WTC11 (cell line): ENCODE data around the gene ZNF407.

ENCODE experiments used
- AFF4 ChIP-seq: sonication (generic); formaldehyde crosslinking; IDR thresholded peaks from 2 replicates; pipeline ENCODE4 v1.8.1; 2023; ENCODE audit warnings: mild to moderate bottlenecking, missing genetic modification reagents, borderline replicate concordance
- TF ChIP-seq, protein P1 (sequence below): fragments of 200-600 bp; IDR thresholded peaks from 2 replicates; pipeline ENCODE4 v1.8.0; 2022; ENCODE audit warnings: antibody characterized with exemption
- TF ChIP-seq, protein P2 (sequence below): sonication (generic); formaldehyde crosslinking; IDR thresholded peaks from 2 replicates; pipeline ENCODE4 v1.8.0; 2022; ENCODE audit warnings: missing genetic modification reagents

- no peak for TF ChIP-seq AFF4 (CRISPR knock-in tag)
- TF ChIP-seq, protein P1, sequence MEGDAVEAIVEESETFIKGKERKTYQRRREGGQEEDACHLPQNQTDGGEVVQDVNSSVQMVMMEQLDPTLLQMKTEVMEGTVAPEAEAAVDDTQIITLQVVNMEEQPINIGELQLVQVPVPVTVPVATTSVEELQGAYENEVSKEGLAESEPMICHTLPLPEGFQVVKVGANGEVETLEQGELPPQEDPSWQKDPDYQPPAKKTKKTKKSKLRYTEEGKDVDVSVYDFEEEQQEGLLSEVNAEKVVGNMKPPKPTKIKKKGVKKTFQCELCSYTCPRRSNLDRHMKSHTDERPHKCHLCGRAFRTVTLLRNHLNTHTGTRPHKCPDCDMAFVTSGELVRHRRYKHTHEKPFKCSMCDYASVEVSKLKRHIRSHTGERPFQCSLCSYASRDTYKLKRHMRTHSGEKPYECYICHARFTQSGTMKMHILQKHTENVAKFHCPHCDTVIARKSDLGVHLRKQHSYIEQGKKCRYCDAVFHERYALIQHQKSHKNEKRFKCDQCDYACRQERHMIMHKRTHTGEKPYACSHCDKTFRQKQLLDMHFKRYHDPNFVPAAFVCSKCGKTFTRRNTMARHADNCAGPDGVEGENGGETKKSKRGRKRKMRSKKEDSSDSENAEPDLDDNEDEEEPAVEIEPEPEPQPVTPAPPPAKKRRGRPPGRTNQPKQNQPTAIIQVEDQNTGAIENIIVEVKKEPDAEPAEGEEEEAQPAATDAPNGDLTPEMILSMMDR, result no peak
- TF ChIP-seq, protein P2, sequence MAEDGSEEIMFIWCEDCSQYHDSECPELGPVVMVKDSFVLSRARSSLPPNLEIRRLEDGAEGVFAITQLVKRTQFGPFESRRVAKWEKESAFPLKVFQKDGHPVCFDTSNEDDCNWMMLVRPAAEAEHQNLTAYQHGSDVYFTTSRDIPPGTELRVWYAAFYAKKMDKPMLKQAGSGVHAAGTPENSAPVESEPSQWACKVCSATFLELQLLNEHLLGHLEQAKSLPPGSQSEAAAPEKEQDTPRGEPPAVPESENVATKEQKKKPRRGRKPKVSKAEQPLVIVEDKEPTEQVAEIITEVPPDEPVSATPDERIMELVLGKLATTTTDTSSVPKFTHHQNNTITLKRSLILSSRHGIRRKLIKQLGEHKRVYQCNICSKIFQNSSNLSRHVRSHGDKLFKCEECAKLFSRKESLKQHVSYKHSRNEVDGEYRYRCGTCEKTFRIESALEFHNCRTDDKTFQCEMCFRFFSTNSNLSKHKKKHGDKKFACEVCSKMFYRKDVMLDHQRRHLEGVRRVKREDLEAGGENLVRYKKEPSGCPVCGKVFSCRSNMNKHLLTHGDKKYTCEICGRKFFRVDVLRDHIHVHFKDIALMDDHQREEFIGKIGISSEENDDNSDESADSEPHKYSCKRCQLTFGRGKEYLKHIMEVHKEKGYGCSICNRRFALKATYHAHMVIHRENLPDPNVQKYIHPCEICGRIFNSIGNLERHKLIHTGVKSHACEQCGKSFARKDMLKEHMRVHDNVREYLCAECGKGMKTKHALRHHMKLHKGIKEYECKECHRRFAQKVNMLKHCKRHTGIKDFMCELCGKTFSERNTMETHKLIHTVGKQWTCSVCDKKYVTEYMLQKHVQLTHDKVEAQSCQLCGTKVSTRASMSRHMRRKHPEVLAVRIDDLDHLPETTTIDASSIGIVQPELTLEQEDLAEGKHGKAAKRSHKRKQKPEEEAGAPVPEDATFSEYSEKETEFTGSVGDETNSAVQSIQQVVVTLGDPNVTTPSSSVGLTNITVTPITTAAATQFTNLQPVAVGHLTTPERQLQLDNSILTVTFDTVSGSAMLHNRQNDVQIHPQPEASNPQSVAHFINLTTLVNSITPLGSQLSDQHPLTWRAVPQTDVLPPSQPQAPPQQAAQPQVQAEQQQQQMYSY (CRISPR knock-in tag), result no peak
These were observed 385.4 kb downstream of the ZNF407 start for GRCh38 chr18:74982946-74983635.
